SK-N-MC (cell line): ENCODE measurements around the gene SLCO4A1.

Experiments used
- EZH2 ChIP-seq: fragments of 200-600 bp; sonication (generic); IDR thresholded peaks from one replicate; pipeline ENCODE4 v1.6.1; 2017; ENCODE audit warnings: antibody characterized with exemption
- FOXP2 ChIP-seq: optimal IDR thresholded peaks from 2 replicates; pipeline ENCODE3; 2011; ENCODE audit warnings: mild to moderate bottlenecking, moderate library complexity; ENCODE audit not compliant: insufficient read depth; ENCODE audit errors: extremely low read length, control extremely low read depth
- POLR2AphosphoS5 ChIP-seq: IDR thresholded peaks from 2 replicates; pipeline ENCODE4 v1.6.1; 2012; ENCODE audit warnings: mild to moderate bottlenecking, low read depth, low read length, borderline replicate concordance

DNA sequence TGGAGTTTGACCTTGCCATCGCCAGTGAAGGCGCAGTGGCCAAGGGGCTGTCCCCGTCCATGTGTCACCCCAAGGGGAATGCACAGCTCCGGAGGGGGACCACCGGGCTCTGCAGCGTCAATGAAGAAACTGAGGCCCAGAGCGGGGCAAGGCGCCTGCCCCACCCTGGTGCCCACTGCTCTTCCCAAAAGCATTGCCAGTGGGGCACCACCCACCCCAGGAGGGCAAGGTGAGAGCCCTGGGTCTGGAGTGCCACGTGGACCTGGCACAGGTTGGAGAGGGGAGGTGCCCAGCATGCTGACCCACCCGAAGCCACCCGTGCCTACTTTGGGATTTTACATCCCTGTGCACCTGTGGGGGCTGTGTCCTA, 74.6 kb downstream of the SLCO4A1 start:
- TF ChIP-seq EZH2 (no peak), POLR2AphosphoS5 (no peak), FOXP2 (no peak)
